Heart left ventricle (tissue), 16 donors: Measurements from ENCODE around the gene FKBP1B. TPM values are rescaled to one million over a fixed set of nuclear protein-coding genes. Genes with fewer than 3 reads are reported as not detected.

Source experiments
- ATAC-seq, 4 donors: fragments of 200-7000 bp; cut with Tn5 transposase; one replicate each; pipeline ENCODE4 v1.9.1; 2020 to 2022; ENCODE audit warnings: moderate library complexity in 4 of 4, mild to moderate bottlenecking in 3 of 4, moderate number of reproducible peaks in 1 of 4
- DNase-seq, 5 donors: peaks; one replicate each; pipeline ENCODE4 v3.0.0-alpha.2; 2020
- H3K27ac ChIP-seq, 12 donors: fragments of 200-600 bp; sonication (generic) in 4 of 12; one replicate each; pipeline versions ENCODE4 v1.5.0 to v1.8.0; 2016 to 2022; ENCODE audit warnings: mild to moderate bottlenecking in 2 of 12
- H3K27me3 ChIP-seq, 9 donors: fragments of 200-600 bp; sonication (generic) in 2 of 9; one replicate each; pipeline versions ENCODE4 v1.5.1 to v1.8.0; 2016 to 2022; ENCODE audit warnings: mild to moderate bottlenecking in 3 of 9
- H3K36me3 ChIP-seq, 9 donors: fragments of 200-600 bp; sonication (generic) in 2 of 9; one replicate each; pipeline versions ENCODE4 v1.5.0 to v1.8.0; 2018 to 2022; ENCODE audit warnings: mild to moderate bottlenecking in 2 of 9
- H3K4me1 ChIP-seq, 12 donors: fragments of 200-600 bp; sonication (generic) in 4 of 12; one replicate each; pipeline versions ENCODE4 v1.5.0 to v1.8.0; 2016 to 2022; ENCODE audit warnings: mild to moderate bottlenecking in 3 of 12
- H3K4me3 ChIP-seq, 12 donors: fragments of 200-600 bp; sonication (generic) in 4 of 12; one replicate each; pipeline versions ENCODE4 v1.5.0 to v1.8.0; 2017 to 2022; ENCODE audit warnings: mild to moderate bottlenecking in 9 of 12, moderate library complexity in 4 of 12
- H3K9me3 ChIP-seq, 12 donors: fragments of 200-600 bp; sonication (generic) in 4 of 12; one replicate each; pipeline versions ENCODE4 v1.5.0 to v1.8.0; 2016 to 2022; ENCODE audit warnings: mild to moderate bottlenecking in 1 of 12
- CTCF ChIP-seq, 12 donors: fragments of 200-600 bp; sonication (generic) in 4 of 12; IDR thresholded peaks; one replicate each; pipeline versions ENCODE4 v1.5.0 to v1.8.0; 2018 to 2022; ENCODE audit warnings: antibody characterized with exemption in 12 of 12, mild to moderate bottlenecking in 5 of 12
- POLR2A ChIP-seq, 2 donors: fragments of 450-650 bp; IDR thresholded peaks; one replicate each; pipeline ENCODE4 v1.6.1; 2017; ENCODE audit warnings: antibody characterized with exemption in 2 of 2, mild to moderate bottlenecking in 2 of 2, moderate library complexity in 2 of 2
- WGBS, 4 donors: extraction: QIAGEN DNeasy Blood & Tissue Kit in 2 of 4; methylation state at CpG; one replicate each; pipeline versions ENCODE4 v1.1.5 to v1.1.7; 2013 to 2018; 5-methylcytosine and 5-hydroxymethylcytosine counted together
- intact Hi-C, 10 donors: fragments of 100-400 bp; cut with DNase I; formaldehyde crosslinking; loops; one replicate each; pipeline versions ENCODE4 v1.11.1 to v1.14.2; 2022
- polyA plus RNA-seq, 2 donors: library from polyadenylated mRNA; stranded (reverse); fragments of 200-250 nt; gene quantifications; one replicate each; pipeline ENCODE4 v1.2.3, GENCODE V29; 2013
- total RNA-seq, 9 donors: library from RNA; depleted of rRNA in 2 of 9; stranded (reverse); fragments of >200 nt in 2 of 9; fragmentation: NEBNext Ultra II Directional in 3 of 9; extraction: Animal tissue kit (Norgen Biotek cat#: 25700) in 3 of 9; gene quantifications; one replicate each; pipeline versions ENCODE4 v1.1.0 to v1.2.4, GENCODE V29; 2016 to 2023
- donor health status: ischemic (EF 13 %, LVEDD 7.1; RV severe dilation, severe dysfunction).
- donor health status: healthy with polysubstance abuse.
- donor health status: DM: no; HTN: yes; CAD: no.
- donor health status: DM: no; HTN: no; CAD: no.
- donor health status: ischemic (EF 25% LVEDD 6.9; RV normal size, moderate dysfunction).
- donor health status: ischemic (EF 25% LVEDD 5.7; RV mildly dilated, moderate dysfunction).
- donor health status: healthy.
- donor health status: DM: yes; HTN: yes; CAD: no.
- donor health status: ischemic (EF 35%, LVEDD 5.7; RV mildly dilated, moderate dysfunction).
- donor health status: nonischemic (EF 11% LVEDD 7.7; RV severe dilation, severe dysfunction).
- donor health status: DM: yes; HTN: yes; CAD: no.
- donor health status: PGD.
- donor health status: ischemic (EF 29% LVEDD 5.4; RV normal size, mild dysfunction).
- donor health status: nonischemic (EF 23%, LVEDD 6.1; RV moderate dilation, normal function).

The FKBP1B gene
- total and polyA plus RNA-seq, 11 donors, result 1.4 to 7.6 (median 2.6) TPM

GRCh38 chr2:24073816-24074215, 24.3 kb downstream of the FKBP1B start:
- DNase-seq, result no peak
- ATAC-seq, result no peak
- H3K4me3 ChIP-seq, result no peak overlapping the region
- TF ChIP-seq POLR2A (IDR thresholded peaks at IDR 0.05), result no peak
- TF ChIP-seq CTCF (IDR thresholded peaks at IDR 0.05), result no peak
- 91 to 96% (median 93%) methylated on average over 6 of the region's 6 CpGs for WGBS, 4 donors
- no peaks in the 10 kb centered on the region for H3K9me3 ChIP-seq
- no peaks in the 10 kb centered on the region for H3K27me3 ChIP-seq
- intact Hi-C loops, result loop anchor here in 3 of 10 donors (10.0 kb wide), 2 partner anchors 149 to 249 kb away; partner anchors contain the start of gene ATAD2B (in 2 of the 3)
- peaks cover 0 to 59% (median 47%) of the 10 kb centered on the region in 9 donors for H3K36me3 ChIP-seq
- peaks cover 0 to 28% (median 15%) of the 10 kb centered on the region in 12 donors for H3K4me1 ChIP-seq
- H3K27ac ChIP-seq, result no peak overlapping the region

- H3K27me3 ChIP-seq, result no peaks in the 10 kb centered on the region
- H3K36me3 ChIP-seq, result peaks cover 0 to 56% (median 44%) of the 10 kb centered on the region in 9 donors
- peak overlapping the region in 5 of 12 donors; percentile 83 to 94 (median 90) for H3K27ac ChIP-seq
- 70 to 72% (median 70%) methylated on average over 5 of the region's 5 CpGs for WGBS, 4 donors
- intact Hi-C loops, result loop anchor here in 4 of 10 donors (5.0 to 10.0 kb wide), 3 partner anchors 148 to 250 kb away; partner anchors contain the start of gene ATAD2B (in 3 of the 4)
- no peaks in the 10 kb centered on the region for H3K9me3 ChIP-seq
- DNase-seq, result no peak
- no peak for ATAC-seq
- peaks cover 0 to 28% (median 15%) of the 10 kb centered on the region in 12 donors for H3K4me1 ChIP-seq
- H3K4me3 ChIP-seq, result peak overlapping the region in 10 of 12 donors; percentile 48 to 95 (median 81)
- TF ChIP-seq CTCF (IDR thresholded peaks at IDR 0.05) (no peak), POLR2A (IDR thresholded peaks at IDR 0.05) (no peak)
Observed at GRCh38 chr2:24075259-24075658, 25.7 kb downstream of the FKBP1B start.

GRCh38 chr2:24075915-24076848, 26.6 kb downstream of the FKBP1B start, which contains the start of gene SF3B6:
TSS of gene SF3B6 (minus strand) at chr2:24076326. CDS start at chr2:24076229, 97 bp downstream.
- Histone ChIP-seq H3K27me3 (no peaks in the 10 kb centered on the region), H3K9me3 (no peaks in the 10 kb centered on the region), H3K4me1 (peaks cover 0 to 28% (median 15%) of the 10 kb centered on the region in 12 donors), H3K27ac (peak within 1 kb of the TSS; percentile 42 to 94 (median 87)), H3K4me3 (peak within 1 kb of the TSS; percentile 33 to 95 (median 81)), H3K36me3 (peaks cover 0 to 56% (median 46%) of the 10 kb centered on the region in 9 donors)
- 0 to 1% (median 1%) methylated on average over 43 to 64 of the region's 64 CpGs for WGBS, 4 donors
- ATAC-seq (peak; percentile 97 to 98 (median 97)), DNase-seq (peak; percentile 96 to 98 (median 97))
- intact Hi-C loops, result loop anchor here in 6 of 10 donors (1.0 to 10.0 kb wide), 6 partner anchors 29 to 251 kb away; partner anchors contain the start of genes ATAD2B (in 5 of the 6) and WDCP (in 1 of the 6)
- peak in 1 of 2 donors; percentile 61 for TF ChIP-seq POLR2A (IDR thresholded peaks at IDR 0.05)
- TF ChIP-seq CTCF (IDR thresholded peaks at IDR 0.05), result peak in 1 of 12 donors; percentile 6
